GM06990 (cell line): Measurements from ENCODE around the gene FUZ.

Source experiments
- DNase-seq: peaks from one replicate; pipeline ENCODE4 v3.0.0-alpha.2; 2011; ENCODE audit not compliant: insufficient read length; ENCODE audit errors: extremely low read depth
- H3K27me3 ChIP-seq: replicated peaks from 2 replicates; pipeline ENCODE4 v1.6.0; 2011; ENCODE audit warnings: low read length; ENCODE audit not compliant: control insufficient read depth, insufficient read depth
- H3K36me3 ChIP-seq: 2 replicates; pipeline ENCODE4 v1.5.1; 2011; ENCODE audit warnings: low read length; ENCODE audit not compliant: control insufficient read depth, insufficient read depth
- H3K4me3 ChIP-seq: replicated peaks from 2 replicates; pipeline ENCODE4 v1.5.1; 2011; ENCODE audit warnings: low read depth, mild to moderate bottlenecking, control low read depth, low read length
- TF ChIP-seq, protein P1 (sequence below): IDR thresholded peaks from 2 replicates; pipeline ENCODE4 v1.5.1; 2011; ENCODE audit warnings: low read length, control low read depth, mild to moderate bottlenecking, inconsistent platforms; ENCODE audit not compliant: insufficient read depth, poor library complexity, severe bottlenecking

FUZ gene

DNA sequence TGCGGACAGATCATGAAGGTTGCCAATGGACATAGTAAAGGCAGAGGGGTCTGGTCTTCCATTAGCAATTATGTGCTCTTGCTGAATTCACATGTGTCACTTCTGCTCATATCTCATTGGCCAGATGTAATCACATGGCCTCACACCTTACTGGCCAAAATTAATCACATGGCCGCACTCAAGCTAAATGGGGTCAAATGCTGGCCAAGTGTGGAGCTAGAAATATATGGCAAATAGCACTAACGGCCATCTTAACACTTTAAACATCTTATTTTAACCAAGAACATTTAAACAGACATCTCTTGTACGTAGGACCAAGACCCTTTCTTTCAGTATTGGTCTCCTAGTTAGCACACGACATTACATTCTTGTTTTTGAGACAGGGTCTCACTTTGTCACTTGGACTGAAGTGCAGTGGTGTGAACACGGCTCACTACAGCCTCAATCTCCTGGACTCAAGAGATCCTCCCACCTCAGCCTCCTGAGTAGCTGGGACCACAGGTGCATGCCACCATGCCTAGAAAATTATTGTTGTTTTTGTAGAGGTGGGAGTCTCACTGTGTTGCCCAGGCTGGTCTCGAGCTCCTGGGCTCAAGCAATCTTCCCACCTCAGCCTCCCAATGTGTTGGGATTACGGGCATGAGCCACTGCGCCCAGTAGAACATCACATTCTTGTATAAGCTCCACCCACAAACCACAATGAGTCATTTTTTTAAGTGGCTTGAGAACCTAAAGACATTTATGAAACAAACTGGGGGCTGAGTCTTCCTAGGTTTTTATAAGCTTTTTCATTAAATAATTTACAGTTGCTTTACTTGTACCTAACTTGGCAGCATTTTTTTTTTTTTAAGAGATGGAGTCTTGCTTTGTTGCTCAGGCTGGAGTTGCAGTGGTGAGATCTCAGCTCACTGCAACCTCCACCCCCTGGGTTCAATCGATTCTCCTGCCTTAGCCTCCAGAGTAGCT is 34.9 kb upstream of the FUZ start:
- H3K4me3 ChIP-seq: no peak overlapping the region
- H3K27me3 ChIP-seq: no peaks in the 10 kb centered on the region
- TF ChIP-seq, protein P1, sequence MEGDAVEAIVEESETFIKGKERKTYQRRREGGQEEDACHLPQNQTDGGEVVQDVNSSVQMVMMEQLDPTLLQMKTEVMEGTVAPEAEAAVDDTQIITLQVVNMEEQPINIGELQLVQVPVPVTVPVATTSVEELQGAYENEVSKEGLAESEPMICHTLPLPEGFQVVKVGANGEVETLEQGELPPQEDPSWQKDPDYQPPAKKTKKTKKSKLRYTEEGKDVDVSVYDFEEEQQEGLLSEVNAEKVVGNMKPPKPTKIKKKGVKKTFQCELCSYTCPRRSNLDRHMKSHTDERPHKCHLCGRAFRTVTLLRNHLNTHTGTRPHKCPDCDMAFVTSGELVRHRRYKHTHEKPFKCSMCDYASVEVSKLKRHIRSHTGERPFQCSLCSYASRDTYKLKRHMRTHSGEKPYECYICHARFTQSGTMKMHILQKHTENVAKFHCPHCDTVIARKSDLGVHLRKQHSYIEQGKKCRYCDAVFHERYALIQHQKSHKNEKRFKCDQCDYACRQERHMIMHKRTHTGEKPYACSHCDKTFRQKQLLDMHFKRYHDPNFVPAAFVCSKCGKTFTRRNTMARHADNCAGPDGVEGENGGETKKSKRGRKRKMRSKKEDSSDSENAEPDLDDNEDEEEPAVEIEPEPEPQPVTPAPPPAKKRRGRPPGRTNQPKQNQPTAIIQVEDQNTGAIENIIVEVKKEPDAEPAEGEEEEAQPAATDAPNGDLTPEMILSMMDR: no peak
- H3K36me3 ChIP-seq: no peaks in the 10 kb centered on the region
- DNase-seq: no peak

DNA sequence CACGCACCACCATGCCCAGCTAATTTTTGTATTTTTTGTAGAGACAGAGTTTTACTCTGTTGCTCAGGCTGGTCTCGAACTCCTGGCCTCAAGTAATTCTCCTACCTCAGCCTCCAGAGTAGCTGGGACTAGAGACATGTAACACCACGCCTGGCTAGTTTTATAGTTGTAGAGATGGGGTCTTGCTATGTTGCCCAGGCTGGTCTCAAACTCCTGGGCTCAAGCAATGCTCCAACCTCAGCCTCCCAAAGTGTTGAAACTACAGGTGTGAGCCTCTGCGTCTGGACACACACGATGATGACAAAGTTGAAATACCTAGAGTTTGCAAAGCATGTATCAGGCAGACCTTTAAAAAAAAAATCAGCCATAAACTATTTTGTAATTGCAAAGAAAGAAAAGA is 33.3 kb upstream of the FUZ start:
- no peak for DNase-seq
- Histone ChIP-seq H3K27me3 (no peaks in the 10 kb centered on the region), H3K36me3 (no peaks in the 10 kb centered on the region), H3K4me3 (no peak overlapping the region)
- TF ChIP-seq, protein P1: no peak

DNA sequence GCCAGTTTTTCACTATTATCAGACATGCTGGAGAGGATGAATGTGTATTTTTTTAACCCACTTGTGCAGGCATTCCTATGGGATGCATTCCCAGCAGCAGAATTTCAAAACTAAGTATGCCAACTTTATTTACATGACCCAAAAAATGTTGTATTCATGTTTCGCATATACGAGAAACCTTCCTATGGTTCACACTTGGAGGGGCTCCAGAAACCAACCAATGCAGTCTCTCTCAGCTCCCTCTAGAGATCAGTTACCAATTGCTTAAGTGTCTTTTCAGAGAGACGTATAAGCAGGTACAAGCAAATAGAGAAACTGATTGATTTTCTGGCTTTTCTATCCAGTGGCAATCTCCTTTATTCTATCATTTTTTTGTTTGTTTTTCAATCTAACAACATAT is 32.3 kb upstream of the FUZ start:
- Histone ChIP-seq H3K4me3 (no peak overlapping the region), H3K27me3 (no peaks in the 10 kb centered on the region), H3K36me3 (no peaks in the 10 kb centered on the region; the same call in 1 of the 2 replicates)
- DNase-seq: no peak
- TF ChIP-seq, protein P1: no peak

- TF ChIP-seq, protein P1: no peak
- no peak overlapping the region for H3K4me3 ChIP-seq
- H3K36me3 ChIP-seq: no peaks in the 10 kb centered on the region; the same call in none of the 2 replicates
- no peaks in the 10 kb centered on the region for H3K27me3 ChIP-seq
- no peak for DNase-seq
Measured at GRCh38 chr19:49844138-49845095, 31.3 kb upstream of the FUZ start.

DNA sequence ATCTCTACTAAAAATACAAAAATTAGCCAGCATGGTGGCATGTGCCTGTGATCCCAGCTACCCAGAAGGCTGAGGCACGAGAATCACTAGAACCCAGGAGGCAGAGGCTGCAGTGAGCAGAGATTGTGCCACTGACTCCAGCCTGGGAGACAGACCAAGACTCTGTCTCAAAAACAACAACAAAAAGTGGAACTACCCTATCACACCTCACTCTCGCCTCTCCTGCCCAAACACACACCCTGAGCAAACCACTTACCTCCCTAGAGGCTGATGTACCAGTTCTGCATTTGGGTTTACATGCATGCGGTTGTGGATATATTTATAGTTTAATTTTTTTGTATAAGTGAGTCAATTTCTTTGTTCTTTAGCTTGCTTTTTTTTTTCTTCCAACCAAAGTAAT is 30.2 kb upstream of the FUZ start:
- no peak for DNase-seq
- Histone ChIP-seq H3K4me3 (no peak overlapping the region), H3K36me3 (peaks cover 8% of the 10 kb centered on the region), H3K27me3 (no peaks in the 10 kb centered on the region)
- TF ChIP-seq, protein P1: no peak
